K562 (cell line): ENCODE data around the gene NEU3. TPM values are rescaled to one million over a fixed set of nuclear protein-coding genes. Genes with fewer than 3 reads are reported as not detected.

Experiments used
- ATAC-seq: fragments of 200-7000 bp; cut with Tn5 transposase; 3 replicates; pipeline ENCODE4 v1.9.1; 2020; ENCODE audit warnings: moderate library complexity
- BruUV-seq: library from RNA; stranded (reverse); fragments of 400-500 nt; replicated peaks from 2 replicates; lab custom pipeline; 2021; lab: Mats Ljungman, UMichigan
- CTCF ChIA-PET: fragments of 300-600 bp; formaldehyde crosslinking; extraction: SDS; loops from one replicate; lab custom pipeline; 2021; ENCODE audit warnings: low intra/inter-chr PET ratio; lab: Yijun Ruan, JAX
- POLR2A ChIA-PET: fragments of 300-600, 350-650 bp; sonication (Branson Sonifier 250); formaldehyde crosslinking; extraction: SDS; loops from one replicate; lab custom pipeline; 2021; ENCODE audit warnings: antibody characterized with exemption, inconsistent platforms; lab: Yijun Ruan, JAX
- DNase-seq, 4 experiments: peaks; one replicate each; pipeline versions ENCODE4 v3.0.0 to v3.0.0-alpha.2; 2011 to 2018; ENCODE audit warnings: low spot score in 3 of 4, mixed read lengths in 3 of 4; ENCODE audit errors: extremely low read depth in 1 of 4
- FAIRE-seq: peaks from 2 replicates; lab custom pipeline; 2011; peaks lifted over from hg19 to GRCh38; lab: Jason Lieb, UNC
- H2AFZ ChIP-seq: 2 replicates; pipeline ENCODE4 v1.6.0; 2011; ENCODE audit warnings: low read depth, low read length, control low read depth, inconsistent platforms
- H3K27ac ChIP-seq: fragments of 200-600 bp; 3 replicates; pipeline ENCODE4 v1.8.0; 2011; ENCODE audit warnings: low read depth, mild to moderate bottlenecking, control low read depth, inconsistent platforms, low read length, moderate library complexity, mixed read lengths; ENCODE audit errors: extremely low read depth
- H3K27me3 ChIP-seq, 2 experiments: fragments of 300-600 bp in 1 of 2; 2 replicates in 1 of 2; 3 replicates in 1 of 2; pipeline versions ENCODE4 v1.6.0 to v1.8.0; 2011; ENCODE audit warnings: inconsistent platforms in 2 of 2, low read length in 2 of 2, mild to moderate bottlenecking in 1 of 2, mixed read lengths in 1 of 2, moderate library complexity in 1 of 2; ENCODE audit not compliant: control insufficient read depth in 2 of 2, insufficient read depth in 2 of 2
- H3K36me3 ChIP-seq: fragments of 300-600 bp; 3 replicates; pipeline ENCODE4 v1.8.0; 2011; ENCODE audit warnings: mild to moderate bottlenecking, low read length, inconsistent platforms; ENCODE audit not compliant: control insufficient read depth, insufficient read depth
- H3K4me1 ChIP-seq, 2 experiments: fragments of 200-600 bp in 1 of 2; replicated peaks in 1 of 2; 2 replicates in 1 of 2; 3 replicates in 1 of 2; pipeline versions ENCODE4 v1.5.1 to v1.8.0; 2011; ENCODE audit warnings: inconsistent platforms in 2 of 2, low read length in 2 of 2, mild to moderate bottlenecking in 1 of 2, mixed read lengths in 1 of 2, moderate library complexity in 1 of 2; ENCODE audit not compliant: control insufficient read depth in 2 of 2, insufficient read depth in 2 of 2
- H3K4me2 ChIP-seq: 2 replicates; pipeline ENCODE4 v1.6.1; 2011; ENCODE audit warnings: low read length, control low read depth, inconsistent platforms, mixed read lengths; ENCODE audit not compliant: insufficient read depth
- H3K4me3 ChIP-seq: fragments of 200-600 bp; sonication (generic), shearing (Covaris generic); 2 replicates; pipeline ENCODE4 v1.5.1; 2016; ENCODE audit warnings: control low read depth, inconsistent platforms
- H3K79me2 ChIP-seq: fragments of 200-600 bp; 3 replicates; pipeline ENCODE4 v1.8.0; 2011; ENCODE audit warnings: low read length, inconsistent platforms; ENCODE audit not compliant: control insufficient read depth, insufficient read depth
- H3K9ac ChIP-seq, 2 experiments: 2 replicates each; pipeline versions ENCODE4 v1.6.0 to v1.6.1; 2011; ENCODE audit warnings: low read depth in 2 of 2, low read length in 2 of 2, control low read depth in 1 of 2, inconsistent platforms in 1 of 2, mild to moderate bottlenecking in 1 of 2, mixed read lengths in 1 of 2; ENCODE audit not compliant: insufficient read depth in 1 of 2
- H3K9me1 ChIP-seq: one replicate; pipeline ENCODE4 v1.6.0; 2011; ENCODE audit warnings: inconsistent platforms, mild to moderate bottlenecking, low read length, moderate library complexity; ENCODE audit not compliant: control insufficient read depth, insufficient read depth
- H3K9me3 ChIP-seq: replicated peaks from 2 replicates; pipeline ENCODE4 v1.5.1; 2011; ENCODE audit warnings: low read depth, low read length, inconsistent platforms; ENCODE audit not compliant: control insufficient read depth, insufficient read depth
- H4K20me1 ChIP-seq: replicated peaks from 2 replicates; pipeline ENCODE4 v1.6.1; 2011; ENCODE audit warnings: low read length, inconsistent platforms, mixed read lengths; ENCODE audit not compliant: control insufficient read depth, insufficient read depth
- CBFB ChIP-seq: sonication (generic); formaldehyde crosslinking; IDR thresholded peaks from 2 replicates; pipeline ENCODE4 v1.4.0; 2020; ENCODE audit warnings: mild to moderate bottlenecking, missing genetic modification reagents
- CHD1 ChIP-seq: fragments of 200-600 bp; sonication (generic); IDR thresholded peaks from one replicate; pipeline ENCODE4 v1.6.1; 2012; ENCODE audit warnings: mild to moderate bottlenecking, moderate library complexity, low read length, inconsistent platforms
- EP400 ChIP-seq: fragments of 450-650 bp; IDR thresholded peaks from 2 replicates; pipeline ENCODE4 v1.6.1; 2017; ENCODE audit warnings: antibody characterized with exemption, mild to moderate bottlenecking, moderate library complexity
- MAFG ChIP-seq: fragments of 450-650 bp; conservative IDR thresholded peaks from 2 replicates; pipeline ENCODE4 v1.6.1; 2016; ENCODE audit warnings: missing genetic modification characterization, missing compliant biosample characterization
- MXI1 ChIP-seq: IDR thresholded peaks from 2 replicates; pipeline ENCODE4 v1.6.1; 2011; ENCODE audit warnings: low read depth, mild to moderate bottlenecking, improper control_type of control experiment, low read length
- PHF21A ChIP-seq: fragments of 450-650 bp; IDR thresholded peaks from 2 replicates; pipeline ENCODE4 v1.6.1; 2017; ENCODE audit warnings: low read depth, borderline replicate concordance
- RAD51 ChIP-seq: fragments of 450-650 bp; IDR thresholded peaks from 2 replicates; pipeline ENCODE4 v1.7.1; 2016; ENCODE audit warnings: low read depth, mild to moderate bottlenecking, borderline replicate concordance
- RFX1 ChIP-seq: fragments of 450-650 bp; IDR thresholded peaks from 2 replicates; pipeline ENCODE4 v1.6.1; 2016; ENCODE audit warnings: mild to moderate bottlenecking, moderate library complexity
- SMAD1 ChIP-seq: fragments of 150-350 bp; IDR thresholded peaks from 2 replicates; pipeline ENCODE4 v1.6.1; 2014; ENCODE audit warnings: low read length, low read depth; ENCODE audit not compliant: partially characterized antibody
- TEAD4 ChIP-seq, 2 experiments: sonication (generic) in 1 of 2; formaldehyde crosslinking in 1 of 2; IDR thresholded peaks; 2 replicates each; pipeline versions ENCODE4 v1.6.1 to v1.8.0; 2012 to 2022; ENCODE audit warnings: borderline replicate concordance in 1 of 2, inconsistent platforms in 1 of 2, low read length in 1 of 2, mild to moderate bottlenecking in 1 of 2, missing genetic modification reagents in 1 of 2
- XRCC5 ChIP-seq: fragments of 200-400 bp; formaldehyde crosslinking; IDR thresholded peaks from 2 replicates; pipeline ENCODE4 v1.6.1; 2017; ENCODE audit warnings: low read depth, mild to moderate bottlenecking, low read length
- ZNF12 ChIP-seq: sonication (generic); formaldehyde crosslinking; IDR thresholded peaks from 2 replicates; pipeline ENCODE4 v1.4.0; 2020; ENCODE audit warnings: mild to moderate bottlenecking, missing genetic modification reagents
- ZNF174 ChIP-seq: fragments of 250-450 bp; sonication (Bioruptor Pico); IDR thresholded peaks from 2 replicates; pipeline ENCODE4 v1.4.0; 2020; ENCODE audit warnings: mild to moderate bottlenecking
- ZNF717 ChIP-seq: fragments of 250-450 bp; sonication (Bioruptor Pico); IDR thresholded peaks from 2 replicates; pipeline ENCODE4 v1.5.0; 2021
- WGBS: fragments of 100-300 bp; shearing (Covaris generic); methylation state at CpG from one replicate; pipeline ENCODE4 v1.1.6; 2016; ENCODE audit warnings: low coverage, mixed read lengths; ENCODE audit not compliant: insufficient coverage; ENCODE audit errors: missing lambda C conversion rate; 5-methylcytosine and 5-hydroxymethylcytosine counted together
- in situ Hi-C: fragments of 300-500 bp; cut with MboI; formaldehyde crosslinking; loops from 4 replicates; pipeline ENCODE4 v1.15.0; 2018; ENCODE audit warnings: inconsistent platforms, mixed read lengths
- intact Hi-C: fragments of 100-400 bp; cut with micrococcal nuclease; formaldehyde crosslinking; loops from 2 replicates; pipeline ENCODE4 v1.14.2; 2022
- polyA plus RNA-seq, 8 experiments: library from polyadenylated mRNA; depleted of rRNA in 4 of 8; stranded (reverse) in 5 of 8; unstranded in 3 of 8; fragments of >200 nt; fragmentation: Nextera tagmentation in 2 of 8; fragmentation: Illumina TruSeq in 1 of 8; extraction: Ambion mirVana in 2 of 8; extraction: Trizol in 1 of 8; gene quantifications; 2 replicates each; pipeline versions ENCODE4 v1.2.1 to v1.2.3, GENCODE V29; 2011 to 2014; ENCODE audit warnings: inconsistent platforms in 1 of 8, missing spikeins in 1 of 8
- total RNA-seq, 7 experiments: library from RNA; depleted of rRNA in 6 of 7; stranded (reverse); fragments of >200 nt in 6 of 7; fragmentation: Illumina TruSeq in 2 of 7; extraction: Trizol in 2 of 7; gene quantifications; 2 replicates each; pipeline versions ENCODE4 v1.2.1 to v1.2.3, GENCODE V29; 2011 to 2021; ENCODE audit warnings: low replicate concordance in 1 of 7
- TF ChIP-seq, protein P1 (sequence below): fragments of 250-450 bp; sonication (Bioruptor Pico); IDR thresholded peaks from 2 replicates; pipeline ENCODE4 v1.4.0; 2020; ENCODE audit warnings: borderline replicate concordance

Gene NEU3
- total and polyA plus RNA-seq, 9 of the 15 experiments (the other 6 are each of a cell fraction or from before 2014, with no cell fraction given) = 6.2 to 41.3 (median 31.1) TPM

DNA sequence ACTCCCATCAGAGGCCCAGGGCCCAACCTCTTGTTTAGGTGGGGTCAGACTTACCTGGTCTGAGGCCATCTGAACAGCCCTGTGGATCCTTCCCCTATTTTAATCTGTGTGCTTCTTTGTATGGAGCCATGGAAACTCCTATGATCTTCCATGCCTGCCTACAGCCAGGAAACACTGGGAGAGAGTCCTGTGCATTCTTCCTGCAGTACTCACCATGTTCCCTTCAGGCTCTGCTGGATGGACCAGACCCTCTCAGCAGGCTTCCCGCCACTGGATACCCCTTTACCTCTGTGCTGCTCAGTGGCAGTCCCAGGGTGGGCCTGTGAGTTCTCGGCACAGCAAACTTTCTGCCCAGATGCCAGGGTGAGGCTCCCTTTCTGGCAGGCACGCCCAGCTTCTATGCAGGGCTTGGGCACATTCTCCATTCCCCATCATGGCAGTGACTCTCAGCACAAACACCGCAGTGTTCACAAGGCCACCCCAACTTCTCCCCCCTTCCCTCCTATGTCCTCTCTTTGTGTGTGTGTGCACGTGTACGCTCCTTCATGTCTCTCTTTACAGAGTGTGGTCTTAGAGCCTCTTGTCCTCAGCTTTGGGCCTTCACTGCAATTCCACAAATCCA, 34.8 kb downstream of the NEU3 start (continued):
- no peak for TF ChIP-seq ZNF717 (CRISPR knock-in tag)
- no peak for TF ChIP-seq EP400
- no peak for TF ChIP-seq SMAD1

DNA sequence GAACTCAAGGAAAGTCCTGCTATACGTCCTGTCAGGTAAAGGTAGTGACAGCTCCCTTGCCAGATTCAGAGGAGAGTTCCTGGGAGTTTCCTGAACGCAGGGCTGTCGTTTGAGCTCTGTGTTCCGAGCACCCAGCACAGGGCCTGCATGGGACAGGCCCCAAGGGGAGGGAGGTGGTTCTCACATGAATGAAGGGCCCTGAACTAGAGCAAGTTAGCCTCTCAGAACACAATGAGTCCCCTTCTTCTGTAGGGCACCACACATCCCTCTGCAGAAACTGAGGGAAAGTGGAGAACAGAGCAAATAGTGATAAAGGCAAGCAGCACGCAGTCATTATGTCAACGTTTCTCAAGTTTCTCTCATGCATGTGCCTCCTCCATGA, 35.3 kb downstream of the NEU3 start:
- intact Hi-C loops = no loop called here

More for the DNA sequence above, 35.3 kb downstream of the NEU3 start:
- H3K4me1 ChIP-seq = peaks cover 6 to 27% of the 10 kb centered on the region in 2 experiments
- no peaks in the 10 kb centered on the region for H3K9me1 ChIP-seq
- H3K4me3 ChIP-seq = no peak overlapping the region
- DNase-seq (no peak), ATAC-seq (no peak), FAIRE-seq (no peak)
- POLR2A ChIA-PET = interaction anchor here (0.6 to 2.2 kb wide), 4 partner anchors 13 to 172 kb away, joined by 3 to 5 read pairs (median 4); no protein-coding TSS in a partner anchor
- in situ Hi-C loops = loop anchor here (5.0 kb wide), 2 partner anchors 118 to 223 kb away; no protein-coding TSS in a partner anchor
- H2AFZ ChIP-seq = no peak overlapping the region
- peaks cover 3% of the 10 kb centered on the region; the same call in 1 of the 2 replicates for H3K9me3 ChIP-seq
- no peaks in the 10 kb centered on the region; the same call in 2 of the 3 replicates for H3K36me3 ChIP-seq
- H3K4me2 ChIP-seq = no peak overlapping the region
- no peak overlapping the region for H3K9ac ChIP-seq
- H3K27ac ChIP-seq = no peak overlapping the region; the same call in 2 of the 3 replicates
- no TSS peak for BruUV-seq
- TF ChIP-seq CHD1 (no peak), XRCC5 (no peak), CBFB (CRISPR knock-in tag) (no peak), MAFG (tag) (no peak), ZNF174 (no peak), TEAD4 (IDR thresholded peaks at IDR 0.05; ENCODE audit: low read length) (no peak), TEAD4 (CRISPR knock-in tag; IDR thresholded peaks at IDR 0.05; ENCODE audit: borderline replicate concordance) (no peak), PHF21A (no peak), MXI1 (no peak), RAD51 (no peak), RFX1 (no peak), ZNF12 (CRISPR knock-in tag) (no peak)
- TF ChIP-seq, protein P1, sequence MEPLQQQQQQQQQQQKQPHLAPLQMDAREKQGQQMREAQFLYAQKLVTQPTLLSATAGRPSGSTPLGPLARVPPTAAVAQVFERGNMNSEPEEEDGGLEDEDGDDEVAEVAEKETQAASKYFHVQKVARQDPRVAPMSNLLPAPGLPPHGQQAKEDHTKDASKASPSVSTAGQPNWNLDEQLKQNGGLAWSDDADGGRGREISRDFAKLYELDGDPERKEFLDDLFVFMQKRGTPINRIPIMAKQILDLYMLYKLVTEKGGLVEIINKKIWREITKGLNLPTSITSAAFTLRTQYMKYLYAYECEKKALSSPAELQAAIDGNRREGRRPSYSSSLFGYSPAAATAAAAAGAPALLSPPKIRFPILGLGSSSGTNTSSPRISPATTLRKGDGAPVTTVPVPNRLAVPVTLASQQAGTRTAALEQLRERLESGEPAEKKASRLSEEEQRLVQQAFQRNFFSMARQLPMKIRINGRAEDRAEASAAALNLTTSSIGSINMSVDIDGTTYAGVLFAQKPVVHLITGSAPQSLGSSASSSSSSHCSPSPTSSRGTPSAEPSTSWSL (CRISPR knock-in tag) = no peak
- no peaks in the 10 kb centered on the region for H3K79me2 ChIP-seq
- CTCF ChIA-PET = interaction anchor here (0.5 to 4.6 kb wide), 3 partner anchors 181 to 371 kb away, joined by 3 to 31 read pairs (median 22); no protein-coding TSS in a partner anchor
- H3K27me3 ChIP-seq = no peaks in the 10 kb centered on the region
- H4K20me1 ChIP-seq = no peaks in the 10 kb centered on the region
- WGBS = 62% methylated on average over 6 of the region's 6 CpGs
